Erythroblast (primary cell): ENCODE measurements around the gene INF2.
"Not testable (repeated sequence)": the region's sequence is repeated elsewhere in the genome, so short reads cannot be mapped to it uniquely, and the experiment has no call there.

Experiments used
- GATA1 ChIP-seq: IDR thresholded peaks from 2 replicates; pipeline ENCODE4 v1.6.1; 2011; ENCODE audit warnings: low read depth, mild to moderate bottlenecking, control low read depth, low read length, moderate library complexity
- POLR2A ChIP-seq: IDR thresholded peaks from 2 replicates; pipeline ENCODE4 v1.6.1; 2011; ENCODE audit warnings: mild to moderate bottlenecking, low read length

DNA sequence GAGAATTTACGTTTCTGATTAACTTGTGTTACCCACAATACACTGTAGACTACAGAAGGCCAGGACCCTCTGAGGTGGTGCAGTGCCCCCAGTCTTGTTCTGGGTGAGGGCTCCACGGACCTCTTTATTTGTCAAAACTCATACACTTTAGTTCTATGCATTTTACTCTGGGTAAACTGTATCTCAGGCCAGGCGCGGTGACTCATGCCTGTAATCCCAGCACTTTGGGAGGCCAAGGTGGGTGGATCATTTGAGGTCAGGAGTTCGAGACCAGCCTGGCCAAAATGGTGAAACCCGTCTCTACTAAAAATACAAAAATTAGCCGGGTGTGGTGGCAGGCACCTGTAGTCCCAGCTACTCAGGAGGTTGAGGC, 22.9 kb upstream of the INF2 start:
- TF ChIP-seq POLR2A, GATA1: not testable (repeated sequence)
